HAP-1 (cell line): ENCODE data around the gene SYK.

Source experiments
- DNase-seq, 2 experiments: peaks; one replicate each; pipeline ENCODE4 v3.0.0-alpha.2; 2016 to 2020; ENCODE audit warnings: low spot score in 2 of 2
- H3K27me3 ChIP-seq: fragments of 250-450 bp; sonication (Bioruptor Pico); 2 replicates; pipeline ENCODE4 v1.5.1; 2020; ENCODE audit warnings: low read depth, mild to moderate bottlenecking, moderate library complexity
- H3K36me3 ChIP-seq: fragments of 250-450 bp; sonication (Bioruptor Pico); replicated peaks from 2 replicates; pipeline ENCODE4 v1.5.1; 2020; ENCODE audit warnings: mild to moderate bottlenecking
- H3K4me1 ChIP-seq: fragments of 250-450 bp; sonication (Bioruptor Pico); 2 replicates; pipeline ENCODE4 v1.5.1; 2020; ENCODE audit warnings: mild to moderate bottlenecking
- H3K4me3 ChIP-seq: fragments of 250-450 bp; sonication (Bioruptor Pico); 2 replicates; pipeline ENCODE4 v1.5.1; 2020; ENCODE audit warnings: mild to moderate bottlenecking, moderate library complexity
- H3K9me3 ChIP-seq: fragments of 250-450 bp; sonication (Bioruptor Pico); 2 replicates; pipeline ENCODE4 v1.5.1; 2020; ENCODE audit warnings: mild to moderate bottlenecking, moderate library complexity
- in situ Hi-C: fragments of 300-500 bp; cut with MboI; formaldehyde crosslinking; loops from 3 replicates; pipeline ENCODE4 v1.14.3; 2020; ENCODE audit warnings: low sequenced_read_pairs, inconsistent platforms, mixed read lengths

Gene SYK

GRCh38 chr9:90926936-90927335 is 125.3 kb downstream of the SYK start:
- Histone ChIP-seq H3K27me3 (peaks cover 2% of the 10 kb centered on the region; the same call in 1 of the 2 replicates), H3K4me3 (no peak overlapping the region), H3K9me3 (no peaks in the 10 kb centered on the region), H3K36me3 (no peaks in the 10 kb centered on the region), H3K4me1 (peaks cover 6% of the 10 kb centered on the region; the same call in 1 of the 2 replicates)
- no peak for DNase-seq
- in situ Hi-C loops, result no loop called here

GRCh38 chr9:90927496-90927895 is 125.9 kb downstream of the SYK start:
- H3K27me3 ChIP-seq, result peaks cover 2% of the 10 kb centered on the region; the same call in 1 of the 2 replicates
- peaks cover 6% of the 10 kb centered on the region; the same call in 1 of the 2 replicates for H3K4me1 ChIP-seq
- no peak for DNase-seq
- no peaks in the 10 kb centered on the region for H3K36me3 ChIP-seq
- in situ Hi-C loops, result no loop called here
- H3K9me3 ChIP-seq, result no peaks in the 10 kb centered on the region
- H3K4me3 ChIP-seq, result no peak overlapping the region

- in situ Hi-C loops, result no loop called here
- Histone ChIP-seq H3K4me3 (no peak overlapping the region), H3K27me3 (no peaks in the 10 kb centered on the region; the same call in none of the 2 replicates), H3K9me3 (no peaks in the 10 kb centered on the region), H3K4me1 (peaks cover 6% of the 10 kb centered on the region; the same call in 1 of the 2 replicates), H3K36me3 (no peaks in the 10 kb centered on the region)
- no peak for DNase-seq
These were observed 128.0 kb downstream of the SYK start for GRCh38 chr9:90929626-90930025.

- Histone ChIP-seq H3K4me1 (peaks cover 6% of the 10 kb centered on the region; the same call in 1 of the 2 replicates), H3K4me3 (no peak overlapping the region), H3K9me3 (no peaks in the 10 kb centered on the region), H3K27me3 (peaks cover 10% of the 10 kb centered on the region; the same call in 1 of the 2 replicates), H3K36me3 (no peaks in the 10 kb centered on the region)
- no peak for DNase-seq
- in situ Hi-C loops, result no loop called here
These were observed 131.8 kb downstream of the SYK start for GRCh38 chr9:90933468-90933867.

- Histone ChIP-seq H3K27me3 (peaks cover 13% of the 10 kb centered on the region), H3K9me3 (no peaks in the 10 kb centered on the region), H3K36me3 (no peaks in the 10 kb centered on the region), H3K4me3 (no peak overlapping the region), H3K4me1 (no peaks in the 10 kb centered on the region)
- in situ Hi-C loops, result no loop called here
- DNase-seq, result no peak
These were observed 137.7 kb downstream of the SYK start for GRCh38 chr9:90939351-90939750.

- in situ Hi-C loops, result no loop called here
- DNase-seq, result no peak
- Histone ChIP-seq H3K36me3 (no peaks in the 10 kb centered on the region), H3K27me3 (peaks cover 8% of the 10 kb centered on the region), H3K4me1 (no peaks in the 10 kb centered on the region), H3K9me3 (no peaks in the 10 kb centered on the region), H3K4me3 (no peak overlapping the region)
These were observed 138.7 kb downstream of the SYK start for GRCh38 chr9:90940280-90940679.

GRCh38 chr9:90941661-90942060 is 140.0 kb downstream of the SYK start:
- peaks cover 8% of the 10 kb centered on the region for H3K27me3 ChIP-seq
- no peaks in the 10 kb centered on the region for H3K36me3 ChIP-seq
- no peaks in the 10 kb centered on the region for H3K4me1 ChIP-seq
- DNase-seq, result no peak
- H3K4me3 ChIP-seq, result no peak overlapping the region
- no peaks in the 10 kb centered on the region for H3K9me3 ChIP-seq
- in situ Hi-C loops, result no loop called here

- peaks cover 8% of the 10 kb centered on the region for H3K27me3 ChIP-seq
- no peaks in the 10 kb centered on the region for H3K4me1 ChIP-seq
- no peaks in the 10 kb centered on the region for H3K36me3 ChIP-seq
- in situ Hi-C loops, result no loop called here
- no peaks in the 10 kb centered on the region for H3K9me3 ChIP-seq
- no peak overlapping the region for H3K4me3 ChIP-seq
- DNase-seq, result no peak
These were observed 140.9 kb downstream of the SYK start for GRCh38 chr9:90942555-90942954.

- no peaks in the 10 kb centered on the region for H3K36me3 ChIP-seq
- no peaks in the 10 kb centered on the region for H3K9me3 ChIP-seq
- peaks cover 3% of the 10 kb centered on the region; the same call in 1 of the 2 replicates for H3K27me3 ChIP-seq
- H3K4me1 ChIP-seq, result no peaks in the 10 kb centered on the region
- no peak overlapping the region for H3K4me3 ChIP-seq
- no peak for DNase-seq
- in situ Hi-C loops, result no loop called here
These were observed 141.7 kb downstream of the SYK start for GRCh38 chr9:90943341-90943740.

- Histone ChIP-seq H3K27me3 (no peaks in the 10 kb centered on the region), H3K4me3 (no peak overlapping the region), H3K9me3 (no peaks in the 10 kb centered on the region), H3K4me1 (no peaks in the 10 kb centered on the region), H3K36me3 (no peaks in the 10 kb centered on the region)
- peak in 1 of 2 experiments; percentile 12 for DNase-seq
- in situ Hi-C loops, result no loop called here
These were observed 143.7 kb downstream of the SYK start for GRCh38 chr9:90945336-90945735.

GRCh38 chr9:90946982-90947381 is 145.4 kb downstream of the SYK start:
- DNase-seq, result no peak
- H3K4me1 ChIP-seq, result no peaks in the 10 kb centered on the region
- no peak overlapping the region for H3K4me3 ChIP-seq
- no peaks in the 10 kb centered on the region for H3K36me3 ChIP-seq
- in situ Hi-C loops, result no loop called here
- H3K27me3 ChIP-seq, result no peaks in the 10 kb centered on the region
- no peaks in the 10 kb centered on the region for H3K9me3 ChIP-seq
